ENCODE results near the gene FGGY.

The FGGY gene

DNA sequence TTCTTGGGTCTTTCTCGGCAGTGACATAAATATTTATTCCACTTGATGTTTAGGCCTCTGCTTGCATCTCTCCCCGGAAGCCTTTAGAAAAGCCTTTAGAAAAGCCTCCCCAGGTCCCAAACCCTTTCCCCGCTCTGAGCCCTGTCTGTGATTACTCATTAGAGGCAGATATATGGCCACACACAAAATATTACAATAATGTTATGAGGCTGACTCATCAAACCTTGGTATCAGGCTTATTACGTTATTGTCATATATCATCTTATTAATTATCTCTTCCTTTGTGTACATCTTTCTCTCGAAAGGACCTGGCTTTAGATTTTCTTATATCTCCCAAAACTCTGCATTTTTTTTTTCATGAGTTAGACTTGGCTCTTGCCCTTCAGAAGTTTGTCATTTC lies 69.5 kb downstream of the FGGY start:
- no peaks in the 10 kb centered on the region for H3K27me3 ChIP-seq (ENCODE audit: insufficient read depth, low read length, poor library complexity)
- TF ChIP-seq, protein P1, sequence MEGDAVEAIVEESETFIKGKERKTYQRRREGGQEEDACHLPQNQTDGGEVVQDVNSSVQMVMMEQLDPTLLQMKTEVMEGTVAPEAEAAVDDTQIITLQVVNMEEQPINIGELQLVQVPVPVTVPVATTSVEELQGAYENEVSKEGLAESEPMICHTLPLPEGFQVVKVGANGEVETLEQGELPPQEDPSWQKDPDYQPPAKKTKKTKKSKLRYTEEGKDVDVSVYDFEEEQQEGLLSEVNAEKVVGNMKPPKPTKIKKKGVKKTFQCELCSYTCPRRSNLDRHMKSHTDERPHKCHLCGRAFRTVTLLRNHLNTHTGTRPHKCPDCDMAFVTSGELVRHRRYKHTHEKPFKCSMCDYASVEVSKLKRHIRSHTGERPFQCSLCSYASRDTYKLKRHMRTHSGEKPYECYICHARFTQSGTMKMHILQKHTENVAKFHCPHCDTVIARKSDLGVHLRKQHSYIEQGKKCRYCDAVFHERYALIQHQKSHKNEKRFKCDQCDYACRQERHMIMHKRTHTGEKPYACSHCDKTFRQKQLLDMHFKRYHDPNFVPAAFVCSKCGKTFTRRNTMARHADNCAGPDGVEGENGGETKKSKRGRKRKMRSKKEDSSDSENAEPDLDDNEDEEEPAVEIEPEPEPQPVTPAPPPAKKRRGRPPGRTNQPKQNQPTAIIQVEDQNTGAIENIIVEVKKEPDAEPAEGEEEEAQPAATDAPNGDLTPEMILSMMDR (IDR thresholded peaks at IDR 0.05; ENCODE audit: borderline replicate concordance, extremely low read depth, low read length, poor library complexity, severe bottlenecking) = no peak
- no peak for TF ChIP-seq EZH2 (IDR thresholded peaks at IDR 0.05; ENCODE audit: borderline replicate concordance, low read depth, low read length, severe bottlenecking)
- no peak overlapping the region for H3K9ac ChIP-seq (ENCODE audit: low read depth, low read length)
- H3K79me2 ChIP-seq (ENCODE audit: insufficient read depth, low read length) = no peaks in the 10 kb centered on the region
- H3K36me3 ChIP-seq (ENCODE audit: insufficient read depth, low read length) = no peaks in the 10 kb centered on the region
- no peaks in the 10 kb centered on the region for H3K4me1 ChIP-seq (ENCODE audit: insufficient read depth, low read length)
- H2AFZ ChIP-seq (ENCODE audit: low read depth, low read length) = no peak overlapping the region
- H3K27ac ChIP-seq (ENCODE audit: low read length) = no peak overlapping the region
- ATAC-seq (ENCODE audit: insufficient read depth, low read depth) = no peak
- no peak for DNase-seq
- no peaks in the 10 kb centered on the region for H3K9me3 ChIP-seq (ENCODE audit: insufficient read depth, low read length, severe bottlenecking)
- no peaks in the 10 kb centered on the region for H4K20me1 ChIP-seq (ENCODE audit: insufficient read depth, low read length)
- no peak overlapping the region for H3K4me3 ChIP-seq (ENCODE audit: low read depth in 1 of 2, low read length in 2 of 2)
- H3K4me2 ChIP-seq (ENCODE audit: insufficient read depth, low read length) = no peak overlapping the region

DNA sequence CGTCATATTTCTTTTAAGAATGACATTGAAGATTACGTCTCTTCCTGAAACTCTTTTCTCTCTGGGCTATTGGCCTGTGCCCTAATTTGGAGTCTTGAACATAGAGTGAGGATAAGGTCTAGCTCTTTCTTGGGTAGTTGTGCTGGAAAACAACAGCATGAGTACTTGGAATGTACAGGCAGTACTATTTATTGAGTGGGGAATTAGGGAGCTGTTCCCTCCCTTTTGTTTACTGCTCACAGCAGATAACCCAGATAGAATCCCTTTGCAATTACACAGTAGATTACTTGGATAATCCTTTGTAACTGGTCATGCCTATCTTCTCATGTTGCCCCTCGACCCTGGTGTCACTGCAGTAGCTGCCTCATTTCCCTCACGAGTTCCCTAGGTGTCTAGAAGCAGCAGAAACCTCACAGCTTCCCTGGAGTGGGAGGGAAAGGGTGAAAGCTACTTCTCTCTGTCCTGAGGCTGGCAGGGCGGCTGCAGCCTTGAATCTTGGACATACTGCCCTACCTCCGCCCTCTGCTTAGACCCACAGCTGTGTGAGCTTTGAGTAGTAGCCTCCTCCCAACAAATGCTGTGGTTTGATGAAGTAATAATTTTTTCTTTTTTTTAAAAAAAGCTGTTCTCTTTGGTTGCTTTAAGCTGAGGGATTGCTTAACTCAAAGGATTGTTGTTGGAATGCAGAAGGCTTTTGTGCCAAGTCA lies 70.6 kb downstream of the FGGY start:
- no peak overlapping the region for H3K4me2 ChIP-seq (ENCODE audit: insufficient read depth, low read length)
- no peak for DNase-seq
- no peak overlapping the region for H3K27ac ChIP-seq (ENCODE audit: low read length)

DNA sequence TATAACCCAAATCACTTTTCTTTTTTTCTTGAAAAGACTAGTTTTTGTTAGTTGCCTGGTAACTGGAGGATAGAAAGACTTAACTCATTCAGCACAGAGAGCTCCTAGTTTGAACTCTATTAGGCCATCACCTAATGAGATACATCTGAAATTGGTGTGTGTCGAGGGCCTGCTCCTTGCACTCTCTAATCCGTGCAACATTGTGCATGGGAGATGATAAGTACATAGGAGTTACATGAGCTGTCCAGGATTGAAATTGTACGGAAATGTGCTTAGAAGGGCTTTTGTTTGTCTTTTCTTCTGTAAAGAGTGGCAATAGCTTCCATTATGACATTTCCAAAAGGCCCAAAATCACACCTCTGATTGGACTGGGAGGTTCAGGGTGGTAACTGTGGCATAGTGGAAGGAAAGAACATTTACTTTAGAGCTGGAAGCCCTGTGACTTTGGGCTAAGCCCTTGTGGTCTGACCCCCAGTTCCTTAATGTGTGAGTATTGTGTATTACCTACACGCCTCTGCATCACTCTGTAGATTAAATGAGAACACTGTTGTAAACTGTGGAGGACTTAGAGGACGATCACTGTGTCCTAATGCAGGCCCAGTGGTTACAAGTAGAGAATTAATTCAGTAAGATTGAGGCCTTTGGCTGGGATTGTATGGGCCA lies 71.2 kb downstream of the FGGY start:
- H3K4me1 ChIP-seq (ENCODE audit: insufficient read depth, low read length) = no peaks in the 10 kb centered on the region
- no peak overlapping the region for H3K4me3 ChIP-seq (ENCODE audit: low read depth in 1 of 2, low read length in 2 of 2)
- no peak overlapping the region for H3K27ac ChIP-seq (ENCODE audit: low read length)
- no peak overlapping the region for H3K9ac ChIP-seq (ENCODE audit: low read depth, low read length)
- no peak overlapping the region for H3K4me2 ChIP-seq (ENCODE audit: insufficient read depth, low read length)
- H3K79me2 ChIP-seq (ENCODE audit: insufficient read depth, low read length) = no peaks in the 10 kb centered on the region
- no peak for ATAC-seq (ENCODE audit: insufficient read depth, low read depth)
- no peak overlapping the region for H2AFZ ChIP-seq (ENCODE audit: low read depth, low read length)
- H3K9me3 ChIP-seq (ENCODE audit: insufficient read depth, low read length, severe bottlenecking) = no peaks in the 10 kb centered on the region
- no peaks in the 10 kb centered on the region for H3K36me3 ChIP-seq (ENCODE audit: insufficient read depth, low read length)
- H3K27me3 ChIP-seq (ENCODE audit: insufficient read depth, low read length, poor library complexity) = no peaks in the 10 kb centered on the region
- no peaks in the 10 kb centered on the region for H4K20me1 ChIP-seq (ENCODE audit: insufficient read depth, low read length)
- no peak for DNase-seq
- TF ChIP-seq, protein P1 (IDR thresholded peaks at IDR 0.05; ENCODE audit: borderline replicate concordance, extremely low read depth, low read length, poor library complexity, severe bottlenecking) = no peak
- no peak for TF ChIP-seq EZH2 (IDR thresholded peaks at IDR 0.05; ENCODE audit: borderline replicate concordance, low read depth, low read length, severe bottlenecking)

More for the DNA sequence above, 70.6 kb downstream of the FGGY start:
- Histone ChIP-seq H3K36me3 (ENCODE audit: insufficient read depth, low read length) (no peaks in the 10 kb centered on the region), H3K79me2 (ENCODE audit: insufficient read depth, low read length) (no peaks in the 10 kb centered on the region), H3K4me1 (ENCODE audit: insufficient read depth, low read length) (no peaks in the 10 kb centered on the region), H3K9me3 (ENCODE audit: insufficient read depth, low read length, severe bottlenecking) (no peaks in the 10 kb centered on the region), H4K20me1 (ENCODE audit: insufficient read depth, low read length) (no peaks in the 10 kb centered on the region), H2AFZ (ENCODE audit: low read depth, low read length) (no peak overlapping the region), H3K27me3 (ENCODE audit: insufficient read depth, low read length, poor library complexity) (no peaks in the 10 kb centered on the region), H3K9ac (ENCODE audit: low read depth, low read length) (no peak overlapping the region), H3K4me3 (ENCODE audit: low read depth in 1 of 2, low read length in 2 of 2) (no peak overlapping the region)
- TF ChIP-seq, protein P1 (IDR thresholded peaks at IDR 0.05; ENCODE audit: borderline replicate concordance, extremely low read depth, low read length, poor library complexity, severe bottlenecking) = no peak
- TF ChIP-seq EZH2 (IDR thresholded peaks at IDR 0.05; ENCODE audit: borderline replicate concordance, low read depth, low read length, severe bottlenecking) = no peak
- no peak; the same call in 2 of the 3 replicates for ATAC-seq (ENCODE audit: insufficient read depth, low read depth)

Measured in DND-41 (cell line).